Activated naive CD4-positive, alpha-beta T cell treated with anti-CD3 and anti-CD28 coated beads, Interleukin-2, amount 10 ng/mL, durations not matched to agents 7 days and 5 days (primary cell): ENCODE data around the gene BCAN.

Experiments
- CTCF ChIA-PET: fragments of 350-600 bp; sonication (Branson Sonifier 250); formaldehyde crosslinking; loops from one replicate; lab custom pipeline; 2021; ENCODE audit warnings: antibody characterized with exemption; lab: Charles Lee
- DNase-seq: peaks from one replicate; pipeline ENCODE4 v3.0.0-alpha.2; 2020
- H3K27ac Mint-ChIP-seq: one replicate; pipeline ENCODE4 v1.8.0; 2021; ENCODE audit warnings: mild to moderate bottlenecking, moderate library complexity, mixed read lengths
- H3K27me3 Mint-ChIP-seq: one replicate; pipeline ENCODE4 v1.8.0; 2021; ENCODE audit warnings: mild to moderate bottlenecking, mixed read lengths
- H3K36me3 Mint-ChIP-seq: one replicate; pipeline ENCODE4 v1.8.0; 2021; ENCODE audit warnings: mixed read lengths
- H3K4me1 Mint-ChIP-seq: one replicate; pipeline ENCODE4 v1.8.0; 2021; ENCODE audit warnings: mixed read lengths
- H3K4me3 Mint-ChIP-seq: one replicate; pipeline ENCODE4 v1.8.0; 2021; ENCODE audit warnings: mild to moderate bottlenecking, moderate library complexity, mixed read lengths
- H3K9me3 Mint-ChIP-seq: one replicate; pipeline ENCODE4 v1.8.0; 2021; ENCODE audit warnings: mixed read lengths

Gene BCAN

DNA sequence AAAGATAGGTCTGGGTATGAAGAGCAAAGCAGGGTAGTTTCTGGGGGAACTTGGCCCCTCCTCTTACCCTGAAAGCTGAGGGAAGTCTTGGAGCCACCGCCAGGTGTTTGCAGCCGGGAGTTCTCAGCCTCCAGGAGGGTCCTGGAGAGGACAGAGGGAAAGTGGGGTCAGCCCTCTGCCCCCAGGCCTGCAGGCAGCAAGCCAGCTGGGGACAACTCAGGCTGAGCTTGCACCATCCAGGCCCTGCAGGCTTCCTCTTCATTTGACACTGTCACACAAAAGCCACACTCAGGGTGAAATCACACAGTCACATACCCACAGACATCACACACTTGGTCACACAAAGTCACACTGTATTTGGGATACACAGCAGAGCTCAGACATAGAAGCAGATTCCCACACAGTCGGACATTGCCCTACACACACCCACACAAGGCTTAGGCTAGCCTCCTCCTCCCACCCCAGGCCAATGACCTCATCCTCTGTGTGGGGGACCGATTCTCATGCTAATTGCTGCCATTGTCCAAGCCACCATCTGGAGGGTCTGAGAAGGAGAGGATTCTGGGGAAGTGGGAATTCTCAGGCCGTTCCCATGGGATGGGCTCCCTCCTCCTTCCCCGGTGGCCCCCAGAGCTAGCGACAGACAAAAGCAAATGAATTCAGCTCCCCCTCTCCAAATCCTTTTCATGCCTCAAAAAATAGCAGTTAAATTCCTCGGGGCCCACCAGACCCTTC, 31.6 kb downstream of the BCAN start:
- DNase-seq, result no peak
- H3K4me1 Mint-ChIP-seq, result peaks cover 9% of the 10 kb centered on the region
- H3K9me3 Mint-ChIP-seq, result no peaks in the 10 kb centered on the region
- peaks cover 100% of the 10 kb centered on the region for H3K27me3 Mint-ChIP-seq
- H3K27ac Mint-ChIP-seq, result no peak overlapping the region
- H3K4me3 Mint-ChIP-seq, result no peak overlapping the region
- CTCF ChIA-PET, result interaction anchor here (7.4 to 7.9 kb wide), 2 partner anchors 14 to 49 kb away, joined by 82 to 125 read pairs; no protein-coding TSS in a partner anchor
- no peaks in the 10 kb centered on the region for H3K36me3 Mint-ChIP-seq

DNA sequence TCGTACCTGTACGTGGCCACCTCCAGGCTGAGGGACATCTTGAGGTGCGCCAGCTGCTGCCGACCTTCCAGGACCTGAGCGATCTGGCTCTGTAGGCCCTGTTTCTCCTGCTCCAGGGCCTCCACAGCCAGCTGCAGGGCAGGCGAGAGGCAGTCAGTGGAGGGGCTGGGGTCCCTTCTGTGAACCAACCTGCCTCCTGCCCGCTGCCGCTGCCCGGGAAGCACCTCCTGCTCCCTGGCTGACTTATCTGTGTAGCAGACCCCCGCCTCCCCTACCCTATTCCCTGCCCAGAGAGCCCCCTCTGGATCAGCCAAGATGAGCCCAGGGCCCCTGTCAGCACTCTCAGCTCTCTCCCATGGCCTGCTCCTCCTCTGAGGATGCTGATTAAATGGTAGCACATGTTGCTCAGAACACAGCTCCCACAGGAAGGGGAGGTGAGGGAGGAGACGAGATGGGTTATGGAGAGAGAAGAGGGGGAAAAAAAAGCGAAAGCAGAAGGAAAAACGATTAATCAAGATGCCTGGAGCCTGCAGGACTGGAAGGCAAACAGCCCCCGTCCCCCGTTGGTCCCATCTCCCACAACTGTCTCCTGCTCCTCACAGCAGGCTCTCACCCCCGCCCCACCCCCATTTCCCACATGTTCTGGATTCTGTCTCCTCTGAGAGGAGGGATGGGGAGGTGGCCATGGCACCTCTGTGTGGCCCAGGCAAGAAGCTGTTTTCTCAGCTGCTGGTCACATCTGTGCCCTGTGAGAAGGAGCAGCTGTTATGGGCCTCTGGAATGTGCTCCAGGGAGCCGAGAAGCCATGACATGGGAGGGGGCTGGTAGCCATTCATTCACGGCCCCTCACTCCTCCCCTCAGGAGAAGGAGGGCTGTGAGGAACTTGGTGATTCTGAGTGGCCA, 33.5 kb downstream of the BCAN start:
- Mint-ChIP-seq H3K27me3 (peaks cover 100% of the 10 kb centered on the region), H3K36me3 (no peaks in the 10 kb centered on the region), H3K27ac (no peak overlapping the region), H3K4me3 (no peak overlapping the region), H3K4me1 (peaks cover 9% of the 10 kb centered on the region), H3K9me3 (no peaks in the 10 kb centered on the region)
- DNase-seq, result no peak
- CTCF ChIA-PET, result interaction anchor here (1.0 to 7.9 kb wide), 9 partner anchors 8 to 55 kb away, joined by 3 to 125 read pairs (median 6); no protein-coding TSS in a partner anchor

DNA sequence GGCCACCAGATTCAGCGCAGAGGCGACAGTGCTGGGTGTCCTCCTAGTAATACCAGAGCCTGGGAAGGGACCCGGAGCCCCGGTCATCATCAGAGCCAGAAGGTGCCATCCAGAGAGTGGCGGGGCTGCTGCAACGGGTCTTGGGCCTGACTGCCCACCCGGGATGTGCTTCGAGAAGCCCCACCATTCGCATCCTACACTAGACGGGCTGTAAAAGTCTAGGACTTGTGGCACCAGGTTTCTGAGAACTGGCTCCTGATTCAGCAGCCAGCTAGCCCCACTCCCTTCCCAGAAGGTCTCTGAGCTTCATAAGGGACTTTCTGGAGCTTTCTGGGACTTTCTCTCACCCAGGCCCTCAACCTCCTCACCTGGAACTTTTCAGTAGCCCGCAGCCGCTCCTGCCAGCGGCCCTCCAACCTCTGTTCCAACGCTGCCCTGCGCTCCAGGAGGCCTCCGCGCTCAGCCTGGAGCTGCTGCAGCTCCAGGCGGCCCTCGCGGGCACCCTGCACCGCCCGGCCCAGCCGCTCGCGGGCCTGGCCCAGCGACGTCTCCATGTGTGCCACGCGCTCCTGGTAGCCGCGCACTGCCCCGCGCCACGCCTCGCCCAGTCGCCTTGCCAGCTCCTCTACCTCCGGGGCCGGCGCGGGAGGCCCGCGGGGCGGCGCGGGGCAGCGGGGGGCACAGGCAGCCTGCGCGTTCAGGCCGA, 34.4 kb downstream of the BCAN start:
- Mint-ChIP-seq H3K27ac (no peak overlapping the region), H3K27me3 (peaks cover 100% of the 10 kb centered on the region), H3K4me1 (peaks cover 9% of the 10 kb centered on the region), H3K9me3 (no peaks in the 10 kb centered on the region), H3K4me3 (no peak overlapping the region), H3K36me3 (no peaks in the 10 kb centered on the region)
- no peak for DNase-seq
- CTCF ChIA-PET, result interaction anchor here (0.9 to 7.9 kb wide), 10 partner anchors 8 to 56 kb away, joined by 3 to 125 read pairs (median 6); partner anchors contain the start of gene CRABP2

DNA sequence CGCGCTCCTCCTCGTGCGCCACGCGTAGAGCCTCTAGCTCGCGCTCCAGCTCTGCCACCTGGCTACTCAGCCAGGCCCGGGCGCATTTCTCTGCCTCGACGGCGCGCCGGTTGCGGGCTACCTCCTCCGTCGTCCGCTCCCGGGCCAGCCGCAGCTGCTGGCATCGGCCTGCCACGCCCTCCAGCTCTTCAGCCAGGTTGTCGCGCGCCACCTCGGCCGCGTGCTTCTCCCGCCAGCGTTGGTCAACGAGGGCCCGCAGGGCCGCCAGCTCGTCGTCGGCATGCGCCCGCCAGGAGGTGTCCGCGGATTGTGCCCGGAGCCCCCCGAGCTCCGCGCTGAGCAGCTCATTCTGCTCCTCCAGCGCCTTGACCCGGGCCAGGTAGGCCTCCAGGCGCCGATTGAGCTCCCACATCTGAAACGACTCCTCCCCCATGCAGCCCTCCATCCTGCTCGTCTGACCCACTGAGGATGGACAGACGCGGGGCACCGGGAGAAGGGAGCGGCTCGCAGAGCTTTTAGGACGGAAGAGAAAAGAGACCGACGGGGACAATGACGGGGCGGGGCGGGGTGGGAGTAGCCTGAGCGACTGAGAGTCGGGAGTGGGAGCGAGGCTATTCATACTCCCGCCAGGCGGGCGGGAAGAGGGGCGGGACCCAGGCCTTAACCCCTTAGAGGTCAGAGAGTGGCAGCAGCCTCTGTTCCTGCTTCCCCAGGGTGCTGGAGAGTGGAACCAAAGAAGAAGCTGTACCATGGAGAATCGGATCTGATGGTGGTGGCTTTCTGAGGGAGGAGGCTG, 35.1 kb downstream of the BCAN start, which contains the start of gene NES:
Gene NES, minus strand, starts transcription at position 588 of the 796 bp plus-strand sequence. Its CDS starts 143 bp downstream, at position 445.
- peaks cover 100% of the 10 kb centered on the region for H3K27me3 Mint-ChIP-seq
- H3K27ac Mint-ChIP-seq, result no peak within 1 kb of the TSS
- H3K4me1 Mint-ChIP-seq, result peaks cover 9% of the 10 kb centered on the region
- DNase-seq, result no peak
- CTCF ChIA-PET, result interaction anchor here (0.5 to 7.9 kb wide), 14 partner anchors 9 to 179 kb away, joined by 3 to 125 read pairs (median 4); partner anchors contain the start of gene CRABP2
- no peaks in the 10 kb centered on the region for H3K36me3 Mint-ChIP-seq
- no peaks in the 10 kb centered on the region for H3K9me3 Mint-ChIP-seq
- H3K4me3 Mint-ChIP-seq, result no peak within 1 kb of the TSS

DNA sequence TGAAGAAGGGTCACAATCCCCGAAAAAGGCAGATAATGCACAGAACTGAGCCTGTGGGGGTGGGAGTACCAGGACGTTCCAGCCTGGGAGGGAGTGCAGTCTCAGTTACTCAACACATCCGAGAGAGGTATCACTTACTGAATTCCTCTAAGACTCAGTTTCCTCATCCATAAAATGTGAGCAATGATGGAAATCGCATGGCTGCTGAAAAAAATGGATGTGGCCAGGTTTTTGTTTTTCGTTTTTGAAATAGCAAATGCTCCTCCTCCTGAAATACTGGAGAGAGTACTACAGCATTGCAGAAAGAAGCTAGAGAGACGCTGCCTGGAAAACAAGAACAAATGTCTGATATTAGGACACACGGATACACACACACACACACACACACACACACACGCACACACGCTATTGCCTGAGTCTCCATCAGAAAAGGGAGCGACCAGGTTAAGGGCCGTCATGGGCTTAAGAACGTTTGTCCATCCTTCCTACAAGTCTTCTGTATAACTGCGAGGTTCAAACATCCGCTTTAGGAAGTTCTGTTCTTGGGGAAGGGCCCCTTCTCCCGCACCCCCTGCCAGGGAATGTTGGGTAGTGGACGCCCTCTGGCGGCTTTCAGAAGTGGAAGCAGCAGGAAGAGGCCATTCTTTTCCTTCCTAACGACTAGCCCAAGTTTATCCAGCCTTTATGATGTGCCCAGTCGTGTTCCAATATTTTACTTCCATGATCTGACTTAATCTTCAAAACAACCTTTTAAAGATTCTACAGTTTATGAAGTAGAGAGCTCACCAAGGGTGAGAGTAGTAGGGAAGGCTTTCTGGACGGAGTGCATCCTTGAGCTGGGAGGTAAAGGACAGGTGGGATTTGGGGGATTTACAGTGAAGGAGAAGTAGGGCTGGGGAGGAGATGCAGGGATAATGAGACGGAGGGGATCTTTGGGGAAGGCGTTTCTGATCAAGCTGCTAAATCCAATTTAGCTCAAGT, 36.0 kb downstream of the BCAN start:
- Mint-ChIP-seq H3K9me3 (no peaks in the 10 kb centered on the region), H3K4me3 (no peak overlapping the region), H3K4me1 (peaks cover 9% of the 10 kb centered on the region), H3K27ac (no peak overlapping the region), H3K36me3 (no peaks in the 10 kb centered on the region), H3K27me3 (peaks cover 98% of the 10 kb centered on the region)
- DNase-seq, result peak; percentile 49
- CTCF ChIA-PET, result interaction anchor here (0.6 to 7.9 kb wide), 26 partner anchors 12 to 236 kb away, joined by 3 to 125 read pairs (median 4); partner anchors contain the start of genes CRABP2 and HAPLN2

DNA sequence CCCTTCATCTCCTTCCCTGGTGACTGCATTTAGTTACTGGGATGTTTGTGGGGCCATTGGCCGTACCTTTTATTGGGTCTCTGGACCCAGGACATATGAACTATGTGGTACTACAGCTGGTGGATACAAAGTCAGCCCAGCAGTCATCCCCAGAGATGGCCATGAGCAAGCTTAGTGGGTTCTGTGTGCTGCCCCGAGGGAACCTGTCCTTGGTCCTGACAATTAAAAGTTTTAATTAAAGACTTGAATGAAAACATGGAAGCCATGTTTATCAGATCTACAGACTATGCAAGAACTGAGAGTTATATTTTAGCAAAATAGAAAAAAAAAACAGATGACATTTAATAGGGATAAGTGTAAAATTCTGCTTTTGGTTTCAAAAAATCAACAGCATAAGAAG, 38.1 kb downstream of the BCAN start:
- H3K36me3 Mint-ChIP-seq, result no peaks in the 10 kb centered on the region
- peaks cover 28% of the 10 kb centered on the region for H3K4me1 Mint-ChIP-seq
- H3K27ac Mint-ChIP-seq, result no peak overlapping the region
- no peak for DNase-seq
- CTCF ChIA-PET, result interaction anchor here (0.9 to 7.9 kb wide), 8 partner anchors 9 to 200 kb away, joined by 3 to 125 read pairs (median 12); partner anchors contain the start of genes CRABP2 and HAPLN2
- H3K27me3 Mint-ChIP-seq, result peaks cover 97% of the 10 kb centered on the region
- H3K4me3 Mint-ChIP-seq, result no peak overlapping the region
- no peaks in the 10 kb centered on the region for H3K9me3 Mint-ChIP-seq

DNA sequence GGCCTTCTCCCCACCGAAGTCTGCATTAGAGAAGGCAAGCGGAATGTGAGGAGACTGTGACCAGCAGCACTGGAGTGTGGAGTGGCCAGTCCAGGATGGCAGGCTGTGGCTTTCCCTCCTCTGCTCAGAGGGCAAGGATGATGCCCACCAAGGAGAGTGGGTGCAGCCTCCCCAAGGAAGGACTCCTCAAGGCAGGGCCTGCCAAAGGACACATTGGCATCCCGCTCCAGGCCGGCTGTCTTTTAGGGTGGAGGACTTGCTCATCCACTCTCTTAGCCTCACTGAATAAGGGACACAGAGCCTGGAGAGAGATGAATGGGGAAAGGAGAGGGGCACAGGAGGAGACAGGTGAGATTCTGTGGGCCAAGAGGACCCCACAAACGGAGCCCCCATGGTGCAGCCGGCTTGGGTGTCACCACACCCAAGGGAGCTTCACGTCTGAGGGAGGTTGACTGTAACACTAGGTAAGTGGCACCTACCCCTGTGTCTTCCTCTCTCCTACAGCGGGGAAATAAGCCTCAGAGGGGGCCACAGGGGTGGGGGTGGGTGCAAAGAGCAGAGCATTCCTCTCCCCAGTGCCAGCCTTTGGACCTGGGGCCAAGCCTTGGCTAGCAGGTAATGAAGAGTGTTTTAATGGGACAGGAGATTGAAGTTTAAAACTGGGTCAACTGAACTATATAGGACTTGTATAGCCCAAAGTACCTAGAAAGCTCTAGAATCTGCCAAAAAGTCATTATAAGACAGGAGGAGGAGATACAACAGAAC, 39.5 kb downstream of the BCAN start:
- no peak overlapping the region for H3K27ac Mint-ChIP-seq
- H3K36me3 Mint-ChIP-seq, result no peaks in the 10 kb centered on the region
- CTCF ChIA-PET, result interaction anchor here (1.4 to 11.3 kb wide), 9 partner anchors 8 to 209 kb away, joined by 3 to 237 read pairs (median 9); partner anchors contain the start of gene CRABP2
- DNase-seq, result no peak
- H3K27me3 Mint-ChIP-seq, result peaks cover 91% of the 10 kb centered on the region
- H3K4me3 Mint-ChIP-seq, result no peak overlapping the region
- H3K4me1 Mint-ChIP-seq, result peaks cover 28% of the 10 kb centered on the region
- no peaks in the 10 kb centered on the region for H3K9me3 Mint-ChIP-seq

DNA sequence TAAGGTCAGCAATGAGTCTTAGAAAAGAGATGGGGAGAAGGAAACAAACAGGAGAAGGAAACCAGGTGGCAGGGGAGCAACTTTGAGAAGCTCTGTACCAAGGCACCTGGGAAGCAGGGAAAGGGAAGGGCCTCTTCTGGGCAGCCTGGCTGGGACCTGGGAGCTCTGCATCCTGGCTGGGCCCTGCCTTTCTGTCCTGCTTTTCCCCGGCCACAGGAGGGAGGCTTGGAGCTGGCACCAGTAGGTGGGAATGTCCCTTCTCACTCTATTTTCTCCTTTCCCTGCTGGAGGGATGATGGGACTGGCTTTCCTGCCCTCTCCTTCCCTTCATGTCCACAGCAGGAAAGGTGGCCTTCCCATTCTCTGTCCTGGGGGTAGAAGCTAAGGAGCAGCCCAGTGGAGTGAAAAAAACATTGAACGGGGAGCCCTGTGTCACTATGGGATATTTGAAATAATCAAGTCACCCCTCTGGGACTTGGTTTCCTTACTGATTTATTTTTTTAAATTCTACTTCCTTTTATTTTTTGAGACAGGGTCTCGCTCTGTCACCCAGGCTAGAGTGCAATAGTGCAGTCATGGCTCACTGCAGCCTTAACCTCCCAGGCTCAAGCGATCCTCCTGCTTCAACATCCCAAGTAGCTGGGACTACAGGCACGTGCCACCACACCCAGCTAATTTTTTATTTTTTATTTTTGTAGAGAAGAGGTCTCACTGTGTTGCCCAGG, 40.4 kb downstream of the BCAN start:
- H3K4me1 Mint-ChIP-seq, result peaks cover 28% of the 10 kb centered on the region
- H3K27me3 Mint-ChIP-seq, result peaks cover 81% of the 10 kb centered on the region
- H3K4me3 Mint-ChIP-seq, result no peak overlapping the region
- no peak overlapping the region for H3K27ac Mint-ChIP-seq
- CTCF ChIA-PET, result interaction anchor here (0.8 to 11.3 kb wide), 10 partner anchors 9 to 208 kb away, joined by 3 to 237 read pairs (median 4); partner anchors contain the start of gene CRABP2
- H3K36me3 Mint-ChIP-seq, result no peaks in the 10 kb centered on the region
- no peak for DNase-seq
- H3K9me3 Mint-ChIP-seq, result no peaks in the 10 kb centered on the region

DNA sequence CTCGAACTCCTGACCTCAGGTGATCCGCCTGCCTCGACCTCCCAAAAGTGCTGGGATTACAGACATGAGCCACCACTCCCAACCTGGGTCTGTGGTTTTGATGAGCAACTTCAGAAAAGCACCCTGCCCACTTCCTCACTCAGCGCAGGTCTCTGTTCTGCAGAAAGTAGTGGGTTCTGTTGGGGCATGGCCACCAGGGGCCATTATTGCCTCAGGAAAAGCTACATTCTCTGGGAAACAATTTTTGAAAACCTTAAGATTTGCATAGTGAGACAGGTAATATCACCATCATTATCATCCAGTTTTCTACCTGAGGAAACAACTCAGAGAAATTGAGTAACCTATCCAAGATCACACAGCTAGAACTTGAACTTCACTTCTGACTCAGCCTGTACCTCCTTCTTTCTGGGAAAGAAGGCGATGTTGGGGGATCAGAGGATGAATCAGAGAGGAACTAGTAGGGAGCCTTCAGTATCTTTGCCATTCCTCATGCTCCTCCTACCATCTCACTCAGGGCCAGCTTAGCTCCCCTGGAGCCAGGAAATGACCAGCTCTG, 42.4 kb downstream of the BCAN start:
- Mint-ChIP-seq H3K4me3 (no peak overlapping the region), H3K4me1 (peaks cover 20% of the 10 kb centered on the region), H3K9me3 (no peaks in the 10 kb centered on the region), H3K36me3 (no peaks in the 10 kb centered on the region), H3K27me3 (peaks cover 79% of the 10 kb centered on the region), H3K27ac (no peak overlapping the region)
- peak; percentile 63 for DNase-seq
- CTCF ChIA-PET, result interaction anchor here (0.7 to 11.3 kb wide), 12 partner anchors 10 to 244 kb away, joined by 3 to 237 read pairs (median 8); partner anchors contain the start of genes CRABP2, ISG20L2, METTL25B and NTRK1

DNA sequence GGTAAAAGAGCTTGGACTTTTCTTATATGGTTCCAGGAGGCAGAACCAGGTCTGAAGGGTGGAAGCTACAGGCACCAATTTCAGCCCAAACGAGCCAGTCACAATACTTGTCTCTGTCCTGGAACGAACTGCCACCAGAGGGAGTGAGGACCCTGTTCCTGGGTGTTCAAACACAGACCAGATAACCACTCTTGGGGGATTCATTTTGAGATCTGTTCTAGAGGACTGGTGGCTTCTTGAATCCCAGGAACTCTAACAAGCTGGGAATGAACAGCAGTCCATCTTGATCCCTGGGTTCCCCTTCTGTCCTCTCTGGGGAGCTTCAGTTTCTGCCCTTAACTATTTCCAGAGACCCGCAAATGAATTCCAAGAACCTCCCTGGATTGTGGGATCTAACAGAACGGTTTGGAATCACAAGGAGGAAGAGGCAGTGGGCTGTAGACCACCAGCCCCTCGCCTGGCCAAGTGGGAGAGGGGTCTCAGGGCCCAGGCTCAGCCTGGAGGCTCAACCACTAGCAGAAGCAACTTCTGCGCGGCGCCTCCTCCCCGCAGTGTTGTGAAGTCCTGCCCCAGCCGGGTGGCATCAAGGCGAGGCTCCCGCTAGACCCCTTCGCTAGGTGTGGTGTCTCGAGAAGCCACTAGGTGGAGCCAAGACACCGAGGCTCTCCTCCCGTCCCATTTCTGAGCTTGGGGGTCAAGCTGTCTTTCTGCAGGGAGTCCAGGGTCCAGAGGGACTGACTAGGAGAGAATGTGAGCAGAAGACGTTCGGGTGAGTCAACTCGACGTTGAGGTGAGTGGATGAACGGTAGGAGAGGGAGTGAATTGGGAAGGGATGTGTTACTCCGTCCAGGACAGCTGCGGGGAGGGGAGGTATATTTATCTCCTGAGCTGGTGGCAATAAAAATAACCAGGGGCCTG, 47.4 kb downstream of the BCAN start:
- H3K9me3 Mint-ChIP-seq, result no peaks in the 10 kb centered on the region
- H3K4me1 Mint-ChIP-seq, result peaks cover 34% of the 10 kb centered on the region
- H3K27ac Mint-ChIP-seq, result no peak overlapping the region
- CTCF ChIA-PET, result interaction anchor here (0.6 to 11.3 kb wide), 49 partner anchors 10 to 466 kb away, joined by 3 to 237 read pairs (median 4); partner anchors contain the start of genes CRABP2, HDGF, INSRR and ISG20L2
- DNase-seq, result peak; percentile 84
- no peak overlapping the region for H3K4me3 Mint-ChIP-seq
- peaks cover 81% of the 10 kb centered on the region for H3K27me3 Mint-ChIP-seq
- no peaks in the 10 kb centered on the region for H3K36me3 Mint-ChIP-seq
